ENCODE measurements around the gene TEX19.

Gene TEX19

DNA sequence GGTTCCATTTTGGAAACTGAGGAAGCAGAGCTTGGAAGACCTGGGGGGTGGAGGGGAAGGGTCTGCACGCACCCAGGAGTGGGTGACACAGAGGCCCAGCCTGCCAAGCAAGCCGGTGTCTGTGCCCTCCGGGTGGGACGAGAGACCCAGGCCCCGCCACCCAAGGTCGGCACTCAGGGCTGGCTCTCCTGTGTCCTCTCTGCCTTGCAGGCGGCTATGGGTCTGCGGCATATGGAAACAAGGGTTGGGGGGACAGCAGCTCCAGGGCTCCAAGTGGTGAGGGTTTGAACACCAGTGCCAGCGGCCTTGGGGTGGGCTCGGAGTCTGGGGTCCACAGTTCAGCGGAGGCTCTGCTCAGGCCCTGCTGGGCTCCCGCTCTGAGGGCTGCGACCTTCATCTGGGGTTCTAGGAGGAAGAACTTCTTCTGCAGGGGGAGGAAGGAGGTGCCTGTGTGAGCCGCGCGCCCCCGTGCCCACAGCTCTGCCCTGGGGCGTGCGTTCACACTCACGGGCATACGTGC lies 37.0 kb upstream of the TEX19 start:
- DNase-seq (ENCODE audit: low read depth), result no peak

DNA sequence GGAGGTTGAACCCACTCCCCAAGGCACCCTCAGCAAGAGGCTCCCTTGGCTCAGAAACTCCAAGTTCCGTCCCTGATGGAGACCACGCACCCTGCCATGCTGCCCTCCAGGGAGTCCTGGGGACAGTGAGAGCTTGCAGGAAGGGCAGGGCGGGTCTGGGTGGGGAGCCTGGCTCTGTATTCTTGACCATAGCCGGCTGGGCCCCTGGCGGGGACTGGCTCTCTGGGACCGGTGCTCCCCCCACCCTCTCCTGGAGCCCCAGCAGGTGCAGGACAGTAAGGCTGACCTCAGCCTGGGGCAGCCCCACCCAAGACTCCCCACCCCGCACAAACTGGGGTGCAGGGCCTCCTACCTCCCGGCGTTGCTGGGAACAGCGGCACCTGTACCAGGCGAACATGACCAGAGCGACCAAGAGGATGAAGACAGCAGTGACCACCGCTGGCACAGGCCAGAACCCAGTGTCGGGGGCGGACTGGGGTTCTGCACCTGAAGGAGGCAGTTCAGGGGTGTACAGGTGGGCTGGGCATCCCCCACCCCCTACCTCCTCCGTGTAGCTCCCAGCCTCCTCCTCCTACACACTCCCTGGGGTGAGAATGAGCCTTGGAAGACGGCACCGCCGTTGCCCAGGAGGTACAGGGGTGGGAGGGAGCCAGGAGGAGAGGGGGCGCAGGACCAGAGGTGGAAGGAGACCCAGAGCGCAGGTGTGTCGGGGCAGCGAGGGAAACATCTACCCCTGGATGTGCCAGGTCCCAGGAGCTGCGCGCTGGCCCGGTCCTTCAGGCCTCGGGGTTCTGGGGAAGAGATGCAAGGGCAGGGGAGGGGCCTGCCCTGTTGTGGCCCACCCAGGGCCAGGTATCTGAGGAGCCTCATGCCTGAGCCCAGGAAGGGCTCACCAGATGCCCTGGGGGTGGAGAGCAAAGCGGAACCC lies 36.3 kb upstream of the TEX19 start:
- no peak for DNase-seq (ENCODE audit: low read depth)

- no peak for DNase-seq (ENCODE audit: low read depth)
Observed at GRCh38 chr17:82323514-82324234, 35.4 kb upstream of the TEX19 start.

DNA sequence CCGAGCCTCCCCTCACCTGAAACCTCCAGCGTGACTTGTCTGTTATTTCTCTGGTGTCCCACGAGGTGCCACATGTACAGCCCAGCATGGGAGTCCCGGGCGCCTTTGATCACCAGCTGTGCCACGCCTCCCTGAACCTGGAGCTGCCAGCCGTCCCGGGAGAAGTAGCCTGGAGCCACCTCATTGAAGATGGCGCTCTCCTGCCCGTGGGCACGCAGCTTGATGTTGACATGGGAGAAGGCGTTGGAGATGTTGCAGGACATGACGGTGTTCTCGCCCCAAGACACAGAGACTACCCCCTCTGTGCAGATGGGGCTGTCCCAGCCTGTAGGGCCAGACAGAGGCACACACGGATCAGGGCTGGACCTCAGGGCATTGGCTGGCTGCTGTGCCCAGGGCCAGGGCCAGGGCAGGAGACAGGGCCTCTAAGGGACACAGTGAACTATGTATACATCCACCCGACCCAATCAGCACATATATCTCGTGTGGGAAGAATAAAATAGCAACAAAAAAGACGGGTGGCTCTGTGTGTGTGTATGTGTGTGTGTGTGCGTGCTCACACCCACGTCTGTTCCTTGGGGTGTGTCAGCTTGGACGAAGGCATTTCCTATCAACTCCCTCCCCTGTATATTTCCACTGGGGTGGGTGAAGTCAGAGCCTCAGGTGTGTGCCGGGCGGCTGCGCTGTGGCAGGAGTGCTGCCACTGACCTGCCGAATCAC lies 34.3 kb upstream of the TEX19 start:
- DNase-seq (ENCODE audit: low read depth), result no peak

- DNase-seq (ENCODE audit: low read depth), result no peak
Observed at GRCh38 chr17:82325286-82326180, 33.5 kb upstream of the TEX19 start.

DNA sequence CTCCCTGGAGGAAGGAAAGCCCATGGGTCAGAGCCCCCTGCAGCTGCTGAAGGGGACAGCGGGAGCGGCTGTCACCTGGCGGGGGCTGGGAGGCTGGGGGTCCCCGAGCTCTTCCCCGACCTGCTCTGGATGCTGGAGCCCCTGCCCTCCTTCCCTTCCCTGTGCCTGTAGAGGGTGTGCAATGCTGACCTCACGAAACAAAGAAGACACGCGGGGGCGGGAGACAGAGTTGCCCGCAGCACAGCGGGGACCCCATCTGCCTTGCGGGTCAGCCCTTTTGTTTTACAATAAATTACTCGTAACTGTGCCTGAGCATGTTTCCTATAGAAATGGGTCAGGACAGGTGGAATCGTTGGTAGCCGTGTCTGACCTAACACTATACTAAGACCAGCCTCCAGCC lies 31.8 kb upstream of the TEX19 start:
- DNase-seq (ENCODE audit: low read depth), result no peak

GRCh38 chr17:82327757-82328140 lies 31.3 kb upstream of the TEX19 start:
- DNase-seq (ENCODE audit: low read depth), result no peak

DNA sequence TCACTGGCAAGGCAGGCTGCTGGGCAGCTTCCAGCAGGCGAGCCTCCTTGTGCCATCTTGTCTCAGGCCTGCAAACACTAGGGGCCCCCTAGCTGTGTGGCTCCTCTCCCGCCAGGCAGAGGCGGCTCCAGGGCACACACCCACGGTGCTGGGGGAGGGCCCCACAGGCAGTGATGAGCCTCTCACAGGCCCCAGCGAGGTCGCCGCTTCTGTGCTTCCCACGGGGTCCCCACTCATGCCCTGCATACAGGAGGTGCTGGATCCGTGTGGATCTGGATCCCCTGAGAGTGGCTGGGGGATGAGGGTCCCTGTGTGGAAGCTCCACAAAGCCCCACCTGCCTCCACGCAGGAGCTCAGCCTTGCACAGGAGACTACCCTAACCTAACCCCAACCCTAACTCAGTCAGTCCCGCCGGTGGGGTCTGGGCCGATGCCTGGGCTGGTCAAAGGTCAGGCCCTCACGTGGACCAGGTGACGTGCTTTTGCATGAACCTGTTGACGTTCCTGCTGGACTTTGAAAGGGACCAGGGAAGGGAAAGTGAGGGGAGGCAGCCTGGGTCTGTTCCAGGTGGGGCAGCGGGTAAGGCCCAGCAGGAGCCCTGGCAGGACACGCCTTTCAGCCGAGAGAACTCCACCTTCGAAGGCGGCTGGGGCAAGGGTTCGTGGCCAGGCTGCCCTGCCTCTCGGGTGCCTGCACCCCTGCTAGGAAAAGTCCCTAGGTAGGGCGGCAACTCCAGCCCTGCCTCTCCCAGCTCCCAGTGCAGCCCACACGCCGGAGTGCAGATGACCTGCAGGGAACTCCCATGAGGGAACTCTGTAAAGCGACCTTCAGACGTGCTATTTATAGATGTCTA lies 30.7 kb upstream of the TEX19 start:
- DNase-seq (ENCODE audit: low read depth), result no peak

DNA sequence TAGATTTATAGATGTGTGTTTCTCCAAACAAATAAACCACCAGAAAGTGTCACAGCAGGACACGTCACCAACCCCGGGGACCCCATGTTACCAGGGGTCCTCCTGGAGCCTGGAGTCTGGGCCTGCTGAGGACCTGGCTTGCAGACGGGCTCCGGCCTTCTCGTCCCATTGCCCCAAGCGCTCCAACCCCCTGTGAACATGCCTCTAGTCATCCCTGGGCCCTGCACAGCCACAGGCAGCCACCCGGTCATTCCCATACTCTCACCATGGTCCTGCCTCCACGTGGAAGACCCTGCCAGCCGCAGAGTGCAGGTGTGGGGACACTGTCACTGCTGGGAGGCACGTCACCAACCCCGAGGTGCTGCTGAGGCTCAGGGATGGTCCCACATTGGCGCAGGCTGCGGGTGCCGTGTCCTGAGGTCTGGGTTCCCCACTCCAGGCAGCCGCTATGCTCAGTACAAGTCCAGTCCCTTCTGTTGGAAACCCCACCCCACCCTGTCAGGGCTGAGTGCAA lies 30.0 kb upstream of the TEX19 start:
- DNase-seq (ENCODE audit: low read depth), result no peak

GRCh38 chr17:82329683-82330321 lies 29.2 kb upstream of the TEX19 start:
- no peak for DNase-seq (ENCODE audit: low read depth)

GRCh38 chr17:82330322-82331239 lies 28.5 kb upstream of the TEX19 start:
- DNase-seq (ENCODE audit: low read depth), result no peak

DNA sequence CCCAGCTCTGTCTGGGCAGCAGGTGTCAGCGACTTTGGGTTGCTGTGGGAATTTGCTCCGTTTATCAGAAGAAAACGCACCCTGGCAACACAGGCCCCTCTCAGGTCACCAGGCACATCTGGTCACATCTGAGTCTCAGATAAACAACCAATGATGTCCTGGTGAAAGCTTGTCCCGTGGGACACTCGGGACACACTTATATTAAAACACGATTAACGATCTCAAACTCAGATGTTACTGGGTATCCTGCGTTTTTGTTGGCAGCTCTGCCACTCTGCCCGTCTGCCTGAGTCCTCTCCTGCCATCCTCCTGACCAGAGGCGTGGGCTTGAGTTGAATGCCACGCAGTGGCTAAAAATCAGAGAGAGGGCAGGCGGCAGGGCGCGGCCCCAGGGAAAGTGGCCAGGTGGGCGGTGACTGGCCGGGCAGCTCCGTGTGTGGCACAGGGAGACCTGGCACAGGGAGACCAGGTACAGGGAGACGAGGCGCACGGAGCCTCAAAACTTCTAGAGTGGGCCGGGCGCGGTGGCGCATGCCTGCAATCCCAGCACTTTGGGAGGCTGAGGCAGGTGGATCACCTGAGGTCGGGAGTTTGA lies 27.6 kb upstream of the TEX19 start:
- DNase-seq (ENCODE audit: low read depth), result no peak

DNA sequence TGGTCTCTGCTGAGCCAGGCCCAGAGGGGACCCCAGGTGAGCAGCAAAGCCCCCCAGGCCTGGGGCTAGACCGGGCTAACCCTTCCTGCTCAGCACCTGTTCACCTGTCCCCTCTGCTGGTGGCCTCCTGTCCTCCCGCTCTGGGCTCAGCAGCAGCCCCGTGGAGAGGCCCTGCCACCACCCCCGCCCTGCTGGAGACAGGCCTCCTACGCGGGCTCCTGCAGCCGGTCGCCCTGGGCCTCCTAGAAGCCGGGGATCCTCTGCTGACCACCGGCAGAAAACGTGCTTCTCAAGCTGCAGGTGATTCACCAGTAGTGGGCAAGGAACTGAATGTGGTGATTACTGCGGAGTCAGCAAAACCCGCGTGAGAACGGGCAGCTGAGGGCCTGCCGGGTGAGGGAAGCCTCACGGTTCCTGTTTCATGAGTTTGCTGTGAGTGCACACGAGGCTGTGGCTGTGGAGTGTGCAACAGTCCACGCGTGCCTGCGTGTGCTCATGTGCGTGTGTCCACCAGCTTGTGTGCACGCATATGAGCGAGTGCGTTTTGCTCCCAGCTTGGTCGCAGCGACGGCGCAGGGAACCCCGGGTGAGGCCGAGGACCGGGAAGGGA lies 26.3 kb upstream of the TEX19 start:
- no peak for DNase-seq (ENCODE audit: low read depth)

- DNase-seq (ENCODE audit: low read depth), result no peak
Observed at GRCh38 chr17:82333279-82334171, 25.5 kb upstream of the TEX19 start, which contains the start of gene SECTM1. Gene SECTM1 (minus strand): TSS chr17:82333766. CDS start chr17:82327240, 6,526 bp downstream.

DNA sequence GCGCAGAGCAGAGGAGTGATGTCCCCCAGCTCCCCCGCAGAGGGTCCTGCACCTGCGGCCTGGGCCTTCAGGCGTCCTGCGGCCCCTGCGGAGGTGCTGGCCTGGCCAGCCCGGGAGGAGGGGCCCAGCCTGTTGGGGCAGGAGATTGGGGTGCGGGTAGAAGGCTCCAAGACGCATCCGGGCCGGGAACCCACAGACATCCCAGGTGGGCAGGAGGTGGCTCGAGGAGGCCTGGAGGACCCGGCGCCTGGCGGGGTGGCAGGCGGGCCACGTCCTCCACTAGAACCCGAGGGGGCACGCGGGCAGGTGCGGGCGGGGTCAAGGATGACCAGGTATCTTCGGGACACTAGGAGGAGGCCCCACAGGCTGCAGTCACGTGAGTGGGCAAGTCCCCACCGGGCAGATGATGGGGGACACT lies 24.8 kb upstream of the TEX19 start:
- no peak for DNase-seq (ENCODE audit: low read depth)

- no peak for DNase-seq (ENCODE audit: low read depth)
Observed at GRCh38 chr17:82334622-82335394, 24.2 kb upstream of the TEX19 start.

Measured in activated gamma-delta T cell treated with anti-CD3 and anti-CD28 coated beads, Interleukin-2, amount 50 U/mL, for 16 hours (primary cell).